ENCODE data around the gene PAX3.

GRCh38 chr2:222301796-222302118 lies 3.0 kb upstream of the PAX3 start:
- TF ChIP-seq CTCF (IDR thresholded peaks at IDR 0.05) (no peak), POLR2AphosphoS5 (IDR thresholded peaks at IDR 0.05) (no peak)

Data from prostate gland (tissue), 2 donors.